ENCODE data around the gene DTHD1. TPM values are rescaled to one million over a fixed set of nuclear protein-coding genes. Genes with fewer than 3 reads are reported as not detected.

The DTHD1 gene
- total RNA-seq, 1 donor from 2014 or later = 0.49 TPM

Other genes starting within 250 kb of the DTHD1 start
- gene ARAP2, start 37.1 kb upstream of the DTHD1 start, total RNA-seq = 45.3 and 45.4 TPM in 2 replicates